Activated naive CD4-positive, alpha-beta T cell treated with anti-CD3 and anti-CD28 coated beads for 36 hours (primary cell): ENCODE results near the gene TMEM9B. TPM values are rescaled to one million over a fixed set of nuclear protein-coding genes. Genes with fewer than 3 reads are reported as not detected.
A peak's percentile ranks its signal among the peaks of the same experiment; 100 is the strongest.

Source experiments
- CTCF ChIA-PET: fragments of 350-600 bp; sonication (Branson Sonifier 250); formaldehyde crosslinking; loops from one replicate; lab custom pipeline; 2021; ENCODE audit warnings: antibody characterized with exemption; lab: Charles Lee
- DNase-seq: peaks from one replicate; pipeline ENCODE4 v3.0.0-alpha.2; 2020
- H3K27ac Mint-ChIP-seq: one replicate; pipeline ENCODE4 v1.8.0; 2021; ENCODE audit warnings: mild to moderate bottlenecking, mixed read lengths
- H3K27me3 Mint-ChIP-seq: one replicate; pipeline ENCODE4 v1.8.0; 2021; ENCODE audit warnings: low read depth, mixed read lengths
- H3K36me3 Mint-ChIP-seq: one replicate; pipeline ENCODE4 v1.8.0; 2021; ENCODE audit warnings: low read depth, mixed read lengths
- H3K4me1 Mint-ChIP-seq: one replicate; pipeline ENCODE4 v1.8.0; 2021; ENCODE audit warnings: low read depth, mixed read lengths
- H3K4me3 Mint-ChIP-seq: one replicate; pipeline ENCODE4 v1.8.0; 2021; ENCODE audit warnings: mild to moderate bottlenecking, moderate library complexity, mixed read lengths
- H3K9me3 Mint-ChIP-seq: one replicate; pipeline ENCODE4 v1.8.0; 2021; ENCODE audit warnings: mixed read lengths
- intact Hi-C: fragments of 100-400 bp; cut with micrococcal nuclease; formaldehyde crosslinking; loops from one replicate; pipeline ENCODE4 v1.15.1; 2023
- total RNA-seq, 2 experiments: library from RNA; stranded (reverse); gene quantifications; one replicate each; pipeline ENCODE4 v1.2.3, GENCODE V29; 2021

Gene TMEM9B
- total RNA-seq, 2 experiments from 2014 or later = 13.4 to 13.6 TPM

- H3K9me3 Mint-ChIP-seq = no peaks in the 10 kb centered on the region
- H3K4me3 Mint-ChIP-seq = no peak overlapping the region
- intact Hi-C loops = no loop called here
- no peak overlapping the region for H3K27ac Mint-ChIP-seq
- H3K36me3 Mint-ChIP-seq = peaks cover 2% of the 10 kb centered on the region
- H3K4me1 Mint-ChIP-seq = no peaks in the 10 kb centered on the region
- no peaks in the 10 kb centered on the region for H3K27me3 Mint-ChIP-seq
- no peak for DNase-seq
- CTCF ChIA-PET = interaction anchor here (1.0 to 1.3 kb wide), 2 partner anchors 12 to 33 kb away, joined by 3 to 5 read pairs; no protein-coding TSS in a partner anchor
Measured at GRCh38 chr11:8926236-8926635, 38.0 kb downstream of the TMEM9B start.

- H3K4me1 Mint-ChIP-seq = no peaks in the 10 kb centered on the region
- H3K36me3 Mint-ChIP-seq = peaks cover 2% of the 10 kb centered on the region
- H3K4me3 Mint-ChIP-seq = no peak overlapping the region
- CTCF ChIA-PET = interaction anchor here (1.3 kb wide), 1 partner anchor 11 kb away, joined by 5 read pairs; no protein-coding TSS in a partner anchor
- H3K9me3 Mint-ChIP-seq = no peaks in the 10 kb centered on the region
- no peak for DNase-seq
- intact Hi-C loops = no loop called here
- H3K27me3 Mint-ChIP-seq = no peaks in the 10 kb centered on the region
- H3K27ac Mint-ChIP-seq = no peak overlapping the region
Measured at GRCh38 chr11:8925711-8926110, 38.5 kb downstream of the TMEM9B start.

- H3K36me3 Mint-ChIP-seq = peaks cover 19% of the 10 kb centered on the region
- no peaks in the 10 kb centered on the region for H3K4me1 Mint-ChIP-seq
- no peak for DNase-seq
- intact Hi-C loops = no loop called here
- H3K9me3 Mint-ChIP-seq = no peaks in the 10 kb centered on the region
- CTCF ChIA-PET = interaction anchor here (1.1 kb wide), 4 partner anchors 8 to 25 kb away, joined by 3 to 4 read pairs (median 3); no protein-coding TSS in a partner anchor
- no peak overlapping the region for H3K27ac Mint-ChIP-seq
- no peak overlapping the region for H3K4me3 Mint-ChIP-seq
- H3K27me3 Mint-ChIP-seq = no peaks in the 10 kb centered on the region
Measured at GRCh38 chr11:8922691-8923090, 41.6 kb downstream of the TMEM9B start.

GRCh38 chr11:8917157-8917825 is 47.0 kb downstream of the TMEM9B start:
- peaks cover 22% of the 10 kb centered on the region for H3K4me1 Mint-ChIP-seq
- intact Hi-C loops = loop anchor here (10.0 kb wide), 1 partner anchor 648 kb away; no protein-coding TSS in a partner anchor
- CTCF ChIA-PET = interaction anchor here (1.9 kb wide), 1 partner anchor 42 kb away, joined by 5 read pairs; no protein-coding TSS in a partner anchor

GRCh38 chr11:8914661-8915018 is 49.6 kb downstream of the TMEM9B start:
- Mint-ChIP-seq H3K27me3 (no peaks in the 10 kb centered on the region), H3K4me3 (no peak overlapping the region), H3K9me3 (no peaks in the 10 kb centered on the region), H3K36me3 (peaks cover 27% of the 10 kb centered on the region), H3K4me1 (peaks cover 32% of the 10 kb centered on the region), H3K27ac (peak overlapping the region; percentile 87)
- no peak for DNase-seq
- intact Hi-C loops = loop anchor here (1.0 to 10.0 kb wide), 11 partner anchors 45 to 843 kb away; partner anchors contain the start of genes TMEM9B and ZNF143
- CTCF ChIA-PET = interaction anchor here (0.7 to 2.6 kb wide), 13 partner anchors 8 to 259 kb away, joined by 3 to 42 read pairs (median 3); no protein-coding TSS in a partner anchor

More at GRCh38 chr11:8917157-8917825, 47.0 kb downstream of the TMEM9B start:
- no peak for DNase-seq
- Mint-ChIP-seq H3K27ac (no peak overlapping the region), H3K36me3 (peaks cover 32% of the 10 kb centered on the region), H3K4me3 (no peak overlapping the region), H3K27me3 (no peaks in the 10 kb centered on the region), H3K9me3 (no peaks in the 10 kb centered on the region)

- intact Hi-C loops = loop anchor here (1.0 to 10.0 kb wide), 11 partner anchors 45 to 843 kb away; partner anchors contain the start of genes TMEM9B and ZNF143
- peak overlapping the region; percentile 87 for H3K27ac Mint-ChIP-seq
Measured at GRCh38 chr11:8913961-8914660, 50.1 kb downstream of the TMEM9B start.

GRCh38 chr11:8911029-8911823 is 53.0 kb downstream of the TMEM9B start, which contains the start of gene AKIP1:
Gene AKIP1 (plus strand): TSS chr11:8911189. CDS start chr11:8911450, 261 bp downstream.
- Mint-ChIP-seq H3K4me1 (peaks cover 44% of the 10 kb centered on the region), H3K27me3 (no peaks in the 10 kb centered on the region), H3K27ac (peak within 1 kb of the TSS; percentile 86), H3K9me3 (no peaks in the 10 kb centered on the region), H3K36me3 (peaks cover 9% of the 10 kb centered on the region), H3K4me3 (peak within 1 kb of the TSS; percentile 92)
- CTCF ChIA-PET = interaction anchor here (0.7 to 2.4 kb wide), 6 partner anchors 11 to 605 kb away, joined by 3 to 13 read pairs (median 5); no protein-coding TSS in a partner anchor
- peak; percentile 91 for DNase-seq
- intact Hi-C loops = loop anchor here (1.0 to 10.0 kb wide), 9 partner anchors 79 to 846 kb away; partner anchors contain the start of genes RPL27A and TRIM66

More at GRCh38 chr11:8913961-8914660, 50.1 kb downstream of the TMEM9B start:
- H3K27me3 Mint-ChIP-seq = no peaks in the 10 kb centered on the region
- H3K9me3 Mint-ChIP-seq = no peaks in the 10 kb centered on the region
- CTCF ChIA-PET = interaction anchor here (0.5 to 2.6 kb wide), 9 partner anchors 8 to 224 kb away, joined by 3 to 42 read pairs (median 3); no protein-coding TSS in a partner anchor
- peaks cover 34% of the 10 kb centered on the region for H3K4me1 Mint-ChIP-seq
- peaks cover 24% of the 10 kb centered on the region for H3K36me3 Mint-ChIP-seq
- H3K4me3 Mint-ChIP-seq = peak overlapping the region; percentile 52
- peak; percentile 61 for DNase-seq

- Mint-ChIP-seq H3K27ac (no peak overlapping the region), H3K4me1 (peaks cover 45% of the 10 kb centered on the region), H3K27me3 (no peaks in the 10 kb centered on the region), H3K36me3 (peaks cover 9% of the 10 kb centered on the region), H3K4me3 (peak overlapping the region; percentile 92), H3K9me3 (no peaks in the 10 kb centered on the region)
- CTCF ChIA-PET = interaction anchor here (1.1 to 2.4 kb wide), 2 partner anchors 49 to 102 kb away, joined by 6 to 13 read pairs; no protein-coding TSS in a partner anchor
- no peak for DNase-seq
- intact Hi-C loops = loop anchor here (1.0 to 10.0 kb wide), 9 partner anchors 78 to 847 kb away; partner anchors contain the start of genes RPL27A and TRIM66
Measured at GRCh38 chr11:8910649-8911026, 53.6 kb downstream of the TMEM9B start.

- peaks cover 3% of the 10 kb centered on the region for H3K36me3 Mint-ChIP-seq
- no peak overlapping the region for H3K4me3 Mint-ChIP-seq
- H3K4me1 Mint-ChIP-seq = peaks cover 31% of the 10 kb centered on the region
- CTCF ChIA-PET = interaction anchor here (1.0 to 2.1 kb wide), 2 partner anchors 53 to 229 kb away, joined by 3 to 4 read pairs; no protein-coding TSS in a partner anchor
- no peak overlapping the region for H3K27ac Mint-ChIP-seq
- DNase-seq = no peak
- H3K9me3 Mint-ChIP-seq = no peaks in the 10 kb centered on the region
- intact Hi-C loops = no loop called here
- no peaks in the 10 kb centered on the region for H3K27me3 Mint-ChIP-seq
Measured at GRCh38 chr11:8908099-8908498, 56.1 kb downstream of the TMEM9B start.

GRCh38 chr11:8907116-8907515 is 57.1 kb downstream of the TMEM9B start:
- Mint-ChIP-seq H3K27me3 (no peaks in the 10 kb centered on the region), H3K36me3 (no peaks in the 10 kb centered on the region), H3K9me3 (no peaks in the 10 kb centered on the region), H3K4me1 (peaks cover 25% of the 10 kb centered on the region), H3K4me3 (no peak overlapping the region), H3K27ac (peak overlapping the region; percentile 6)
- intact Hi-C loops = loop anchor here (2.0 kb wide), 1 partner anchor 66 kb away; no protein-coding TSS in a partner anchor
- no peak for DNase-seq
- CTCF ChIA-PET = interaction anchor here (0.5 to 2.1 kb wide), 3 partner anchors 8 to 93 kb away, joined by 4 to 8 read pairs (median 6); no protein-coding TSS in a partner anchor

- no peaks in the 10 kb centered on the region for H3K36me3 Mint-ChIP-seq
- CTCF ChIA-PET = no interaction called here
- no peak overlapping the region for H3K4me3 Mint-ChIP-seq
- no peak overlapping the region for H3K27ac Mint-ChIP-seq
- no peaks in the 10 kb centered on the region for H3K27me3 Mint-ChIP-seq
- DNase-seq = no peak
- peaks cover 24% of the 10 kb centered on the region for H3K4me1 Mint-ChIP-seq
- peaks cover 4% of the 10 kb centered on the region for H3K9me3 Mint-ChIP-seq
- intact Hi-C loops = loop anchor here (2.0 kb wide), 1 partner anchor 65 kb away; no protein-coding TSS in a partner anchor
Measured at GRCh38 chr11:8905528-8906165, 58.6 kb downstream of the TMEM9B start.
